Tongue (tissue), 3 donors: ENCODE results near the gene KIAA0408. TPM values are rescaled to one million over a fixed set of nuclear protein-coding genes. Genes with fewer than 3 reads are reported as not detected.
"Not testable (repeated sequence)": the region's sequence is repeated elsewhere in the genome, so short reads cannot be mapped to it uniquely, and the experiment has no call there.

Experiments used
- DNase-seq: peaks from one replicate; pipeline ENCODE4 v3.0.0-alpha.2; 2015
- small RNA-seq: library from RNA; depleted of rRNA; stranded (forward); fragments of <200 nt; gene quantifications from one replicate; pipeline ENCODE3, GENCODE V24; 2014; ENCODE audit warnings: low replicate concordance
- total RNA-seq: library from RNA; depleted of rRNA; stranded (reverse); fragments of >200 nt; gene quantifications from one replicate; pipeline ENCODE4 v1.2.3, GENCODE V29; 2014

The KIAA0408 gene
- total RNA-seq, 1 donor from 2014 or later, result 33.1 TPM

- not testable (repeated sequence) for DNase-seq
Observed at GRCh38 chr6:127412016-127412415, 47.2 kb downstream of the KIAA0408 start.

Small RNAs within 50 kb of the gene (small RNA-seq; reads per million reads assigned to genes)
- gene KIAA0408, result 0.21 reads per million, percentile 30 among the genes with 10 or more reads in this experiment

Other genes starting within 250 kb of the KIAA0408 start
- 64.4 TPM for gene RNF146, start 192.5 kb downstream of the KIAA0408 start, total RNA-seq
- gene ECHDC1, start 115.8 kb downstream of the KIAA0408 start, total RNA-seq, result 56.2 TPM
- not detected for gene C6orf58, start 117.8 kb upstream of the KIAA0408 start, total RNA-seq